Stimulated activated CD8-positive, alpha-beta memory T cell treated with anti-CD3 and anti-CD28 coated beads, Interleukin-12 subunit alpha, Interleukin-12 subunit beta, amount 100 ng/mL, for 24 hours (primary cell): Measurements from ENCODE around the gene GATAD2A.
A peak's percentile ranks its signal among the peaks of the same experiment; 100 is the strongest.
"Not testable (repeated sequence)": the region's sequence is repeated elsewhere in the genome, so short reads cannot be mapped to it uniquely, and the experiment has no call there.

ENCODE experiments used
- DNase-seq: peaks from one replicate; pipeline ENCODE4 v3.0.0-alpha.2; 2020; ENCODE audit errors: extremely low read depth

The GATAD2A gene

GRCh38 chr19:19388568-19389555, 16.6 kb upstream of the GATAD2A start:
- DNase-seq = no peak

GRCh38 chr19:19389683-19390082, 15.8 kb upstream of the GATAD2A start:
- DNase-seq = not testable (repeated sequence)

GRCh38 chr19:19394333-19394732, 11.1 kb upstream of the GATAD2A start:
- not testable (repeated sequence) for DNase-seq

GRCh38 chr19:19399733-19400433, 5.6 kb upstream of the GATAD2A start:
- DNase-seq = no peak

GRCh38 chr19:19402656-19403372, 2.7 kb upstream of the GATAD2A start:
- no peak for DNase-seq

GRCh38 chr19:19403373-19403901, 2.0 kb upstream of the GATAD2A start:
- no peak for DNase-seq

- DNase-seq = no peak
Measured at GRCh38 chr19:19405971-19406877, 749 bp downstream of the GATAD2A start.

- no peak for DNase-seq
Measured at GRCh38 chr19:19406878-19407632, 1.6 kb downstream of the GATAD2A start.

GRCh38 chr19:19407633-19407930, 2.1 kb downstream of the GATAD2A start:
- DNase-seq = no peak

GRCh38 chr19:19409205-19409604, 3.7 kb downstream of the GATAD2A start:
- no peak for DNase-seq

- DNase-seq = no peak
Measured at GRCh38 chr19:19409631-19410030, 4.2 kb downstream of the GATAD2A start.

- peak; percentile 22 for DNase-seq
Measured at GRCh38 chr19:19410553-19411550, 5.4 kb downstream of the GATAD2A start.

GRCh38 chr19:19416280-19416679, 10.8 kb downstream of the GATAD2A start:
- DNase-seq = no peak

- DNase-seq = no peak
Measured at GRCh38 chr19:19417046-19417445, 11.6 kb downstream of the GATAD2A start.

GRCh38 chr19:19417628-19418245, 12.3 kb downstream of the GATAD2A start:
- DNase-seq = no peak

GRCh38 chr19:19418555-19419260, 13.2 kb downstream of the GATAD2A start:
- no peak for DNase-seq

GRCh38 chr19:19420570-19421298, 15.3 kb downstream of the GATAD2A start:
- no peak for DNase-seq
